GM23248 (cell line): ENCODE measurements around the gene NTMT1. TPM values are rescaled to one million over a fixed set of nuclear protein-coding genes. Genes with fewer than 3 reads are reported as not detected.
"Not testable (repeated sequence)": the region's sequence is repeated elsewhere in the genome, so short reads cannot be mapped to it uniquely, and the experiment has no call there.

ENCODE experiments used
- DNase-seq: peaks from one replicate; pipeline ENCODE4 v3.0.0-alpha.2; 2015
- H2AFZ ChIP-seq: fragments of 200-600 bp; sonication (generic); 2 replicates; pipeline ENCODE4 v1.6.1; 2016; ENCODE audit warnings: antibody characterized with exemption
- H3F3A ChIP-seq: fragments of 200-600 bp; sonication (generic); 2 replicates; pipeline ENCODE4 v1.6.1; 2016; ENCODE audit warnings: mild to moderate bottlenecking, antibody characterized with exemption, mixed run types; ENCODE audit not compliant: insufficient read depth
- H3K27ac ChIP-seq: fragments of 200-600 bp; sonication (generic); 2 replicates; pipeline ENCODE4 v1.5.1; 2016; ENCODE audit warnings: mild to moderate bottlenecking
- H3K27me3 ChIP-seq: fragments of 200-600 bp; sonication (generic); replicated peaks from 2 replicates; pipeline ENCODE4 v1.6.1; 2016; ENCODE audit warnings: mild to moderate bottlenecking; ENCODE audit not compliant: insufficient read depth
- H3K36me3 ChIP-seq: fragments of 200-600 bp; sonication (generic); 2 replicates; pipeline ENCODE4 v1.6.1; 2016; ENCODE audit warnings: low read depth, mild to moderate bottlenecking
- H3K4me1 ChIP-seq: fragments of 200-600 bp; sonication (generic); 2 replicates; pipeline ENCODE4 v1.6.1; 2016; ENCODE audit warnings: mild to moderate bottlenecking; ENCODE audit not compliant: insufficient read depth
- H3K4me2 ChIP-seq: fragments of 200-600 bp; sonication (generic); one replicate; pipeline ENCODE4 v1.6.1; 2016; ENCODE audit warnings: mild to moderate bottlenecking; ENCODE audit not compliant: unreplicated experiment
- H3K4me3 ChIP-seq: fragments of 200-600 bp; sonication (generic); 2 replicates; pipeline ENCODE4 v1.5.1; 2016; ENCODE audit warnings: mild to moderate bottlenecking
- H3K79me2 ChIP-seq: fragments of 200-600 bp; sonication (generic); 2 replicates; pipeline ENCODE4 v1.6.1; 2016; ENCODE audit warnings: mild to moderate bottlenecking; ENCODE audit not compliant: insufficient read depth
- H3K9ac ChIP-seq: fragments of 200-600 bp; sonication (generic); 2 replicates; pipeline ENCODE4 v1.6.1; 2016; ENCODE audit warnings: mild to moderate bottlenecking
- H3K9me2 ChIP-seq: fragments of 200-600 bp; sonication (generic); 2 replicates; pipeline ENCODE4 v1.6.1; 2016; ENCODE audit warnings: mixed run types, mild to moderate bottlenecking, moderate library complexity; ENCODE audit not compliant: insufficient read depth
- H3K9me3 ChIP-seq: fragments of 200-600 bp; sonication (generic); one replicate; pipeline ENCODE4 v1.6.1; 2017; ENCODE audit warnings: low read depth
- H4K20me1 ChIP-seq: fragments of 200-600 bp; sonication (generic); 2 replicates; pipeline ENCODE4 v1.6.0; 2016; ENCODE audit not compliant: insufficient read depth
- EZH2 ChIP-seq: fragments of 200-600 bp; sonication (generic); IDR thresholded peaks from 2 replicates; pipeline ENCODE4 v1.6.1; 2018; ENCODE audit warnings: antibody characterized with exemption, mild to moderate bottlenecking; ENCODE audit not compliant: insufficient read depth, poor library complexity, severe bottlenecking
- EZH2phosphoT487 ChIP-seq: fragments of 200-600 bp; sonication (generic); IDR thresholded peaks from 2 replicates; pipeline ENCODE4 v1.6.1; 2018; ENCODE audit warnings: antibody characterized with exemption, moderate library complexity, mild to moderate bottlenecking, low read depth; ENCODE audit not compliant: insufficient read depth
- WGBS, 2 experiments: methylation state at CpG; one replicate each; pipeline ENCODE4 v1.1.6; 2015 to 2017; ENCODE audit warnings: low lambda C conversion rate in 2 of 2, low coverage in 1 of 2; ENCODE audit errors: missing lambda C conversion rate in 2 of 2; 5-methylcytosine and 5-hydroxymethylcytosine counted together
- in situ Hi-C: fragments of 300-500 bp; cut with MboI; formaldehyde crosslinking; loops from 2 replicates; pipeline ENCODE4 v1.15.0; 2020
- polyA plus RNA-seq: library from polyadenylated mRNA; unstranded; fragments of >200 nt; fragmentation: Nextera tagmentation; extraction: Ambion mirVana; gene quantifications from 2 replicates; pipeline ENCODE4 v1.2.1, GENCODE V29; 2016
- total RNA-seq: library from RNA; depleted of rRNA; stranded (reverse); fragments of >200 nt; shearing (Covaris generic); gene quantifications from 2 replicates; pipeline ENCODE4 v1.2.3, GENCODE V29; 2014

NTMT1 gene
- total and polyA plus RNA-seq, 2 experiments from 2014 or later: 44.5 to 115 TPM

DNA sequence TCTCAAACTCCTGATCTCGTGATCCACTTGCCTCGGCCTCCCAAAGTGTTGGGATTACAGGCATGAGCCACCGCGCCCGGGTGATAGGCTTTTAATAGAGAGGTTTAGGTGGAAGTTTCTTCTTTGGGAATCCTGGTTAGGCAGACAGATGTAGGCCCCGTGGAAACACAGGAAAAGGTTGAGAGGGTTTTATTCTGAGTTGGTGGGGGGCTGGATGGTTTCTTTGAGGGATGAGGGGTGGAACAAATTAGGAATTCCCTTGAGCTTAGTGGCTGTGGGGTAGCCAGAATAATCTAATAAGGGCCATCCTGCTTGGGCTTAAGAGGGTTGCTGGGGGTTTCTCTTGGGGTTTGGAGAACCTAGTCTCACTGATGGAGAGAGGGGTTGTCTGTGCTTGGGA, 35.5 kb upstream of the NTMT1 start:
- 82 to 89% methylated on average over 6 of the region's 6 CpGs for WGBS, 2 experiments
- Histone ChIP-seq H4K20me1 (no peaks in the 10 kb centered on the region), H3K79me2 (no peaks in the 10 kb centered on the region), H3K27ac (no peak overlapping the region), H3K27me3 (no peaks in the 10 kb centered on the region), H3K9me2 (no peaks in the 10 kb centered on the region), H3F3A (peaks cover 4% of the 10 kb centered on the region; the same call in 1 of the 2 replicates), H3K36me3 (no peaks in the 10 kb centered on the region), H3K4me1 (peaks cover 6% of the 10 kb centered on the region), H3K4me2 (no peak overlapping the region), H3K4me3 (no peak overlapping the region), H3K9ac (no peak overlapping the region), H3K9me3 (no peaks in the 10 kb centered on the region), H2AFZ (no peak overlapping the region)
- in situ Hi-C loops: no loop called here
- no peak for DNase-seq
- TF ChIP-seq EZH2phosphoT487 (no peak), EZH2 (no peak)

DNA sequence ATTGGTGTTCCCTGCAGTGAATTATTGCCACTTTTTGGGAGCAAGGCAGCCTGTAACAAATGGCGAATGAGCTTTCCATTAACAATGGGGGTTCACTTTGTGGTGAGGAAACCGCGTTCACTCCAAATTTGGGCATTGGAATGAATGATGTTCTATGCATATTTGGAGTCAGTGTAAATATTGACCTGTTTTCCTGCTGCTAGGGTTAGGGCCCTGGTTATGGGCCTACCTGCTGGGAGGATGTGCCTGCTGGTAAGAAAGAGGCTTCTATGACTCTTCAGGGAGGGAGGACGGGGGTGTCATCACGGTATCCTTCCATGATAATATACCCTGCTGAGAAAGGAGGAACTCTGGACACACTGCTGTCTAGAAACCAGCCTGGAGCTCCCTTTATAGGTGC, 34.0 kb upstream of the NTMT1 start:
- H3K27me3 ChIP-seq: no peaks in the 10 kb centered on the region
- H3K27ac ChIP-seq: no peak overlapping the region
- no peaks in the 10 kb centered on the region for H3K79me2 ChIP-seq
- DNase-seq: no peak
- peaks cover 19% of the 10 kb centered on the region for H3K4me1 ChIP-seq
- TF ChIP-seq EZH2phosphoT487: no peak
- TF ChIP-seq EZH2: no peak
- H3F3A ChIP-seq: peaks cover 14% of the 10 kb centered on the region; the same call in 1 of the 2 replicates
- no peak overlapping the region for H3K4me3 ChIP-seq
- no peaks in the 10 kb centered on the region for H3K9me2 ChIP-seq
- H3K9me3 ChIP-seq: no peaks in the 10 kb centered on the region
- no peaks in the 10 kb centered on the region for H4K20me1 ChIP-seq
- in situ Hi-C loops: no loop called here
- H2AFZ ChIP-seq: no peak overlapping the region
- no peak overlapping the region for H3K9ac ChIP-seq
- no peaks in the 10 kb centered on the region for H3K36me3 ChIP-seq
- WGBS, 2 experiments: 89 to 92% methylated on average over 5 of the region's 5 CpGs
- no peak overlapping the region for H3K4me2 ChIP-seq

DNA sequence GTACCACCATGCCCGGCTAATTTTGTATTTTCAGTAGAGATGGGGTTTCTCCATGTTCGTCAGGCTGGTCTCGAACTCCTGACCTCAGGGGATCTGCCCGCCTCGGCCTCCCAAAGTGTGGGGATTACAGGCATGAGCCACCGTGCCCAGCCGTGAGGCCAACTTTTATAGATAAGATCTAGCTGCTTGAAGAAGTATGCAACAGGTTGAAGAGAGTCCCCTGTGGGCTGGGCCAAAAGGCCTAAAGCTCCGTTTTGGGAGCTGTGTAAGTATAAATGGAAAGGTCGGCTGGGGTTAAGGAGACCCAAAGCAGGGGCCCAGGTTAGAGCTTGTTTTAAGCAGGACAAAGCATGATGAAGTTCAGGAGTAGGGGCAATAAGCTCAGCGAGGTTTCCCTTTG, 33.2 kb upstream of the NTMT1 start:
- H3K4me3 ChIP-seq, in situ Hi-C loops, H3K9me3 ChIP-seq, H2AFZ ChIP-seq, H3K36me3 ChIP-seq, H3K79me2 ChIP-seq, H4K20me1 ChIP-seq, H3K27ac ChIP-seq, H3K9ac ChIP-seq, H3K4me2 ChIP-seq, H3K9me2 ChIP-seq, H3K27me3 ChIP-seq, DNase-seq: not testable (repeated sequence)
- 91 to 95% methylated on average over 9 to 10 of the region's 10 CpGs for WGBS, 2 experiments
- Histone ChIP-seq H3K4me1 (peaks cover 22% of the 10 kb centered on the region), H3F3A (peaks cover 14% of the 10 kb centered on the region; the same call in 1 of the 2 replicates)

DNA sequence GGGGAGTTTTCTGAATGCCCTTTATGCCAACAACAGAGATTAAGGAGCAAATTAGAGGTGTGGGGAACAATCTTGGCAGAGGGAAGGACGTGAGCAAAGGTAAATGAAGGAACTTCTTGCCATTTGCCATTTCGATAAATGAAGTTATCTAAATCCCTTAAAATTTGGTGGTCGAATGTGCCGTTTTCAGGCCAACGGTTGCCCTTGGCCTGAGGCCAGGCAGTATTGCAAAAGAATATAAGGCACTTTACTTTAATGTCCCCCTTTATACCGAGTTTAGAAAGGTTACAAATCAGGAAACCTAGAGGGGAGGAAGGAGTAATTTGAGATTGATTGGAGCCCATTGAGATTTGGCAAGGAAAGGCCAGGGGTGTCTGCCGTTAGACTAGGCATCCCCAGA, 31.3 kb upstream of the NTMT1 start:
- peaks cover 14% of the 10 kb centered on the region for H3F3A ChIP-seq
- H3K9ac ChIP-seq: no peak overlapping the region
- peaks cover 28% of the 10 kb centered on the region for H3K4me1 ChIP-seq
- no peaks in the 10 kb centered on the region for H3K36me3 ChIP-seq
- peak overlapping the region; percentile 58; the same call in 1 of the 2 replicates for H3K27ac ChIP-seq
- no peaks in the 10 kb centered on the region for H3K9me2 ChIP-seq
- no peaks in the 10 kb centered on the region for H3K79me2 ChIP-seq
- no peak for TF ChIP-seq EZH2
- no peak for TF ChIP-seq EZH2phosphoT487
- H2AFZ ChIP-seq: peak overlapping the region; percentile 74
- H3K9me3 ChIP-seq: no peaks in the 10 kb centered on the region
- H3K27me3 ChIP-seq: no peaks in the 10 kb centered on the region
- in situ Hi-C loops: no loop called here
- no peaks in the 10 kb centered on the region for H4K20me1 ChIP-seq
- DNase-seq: no peak
- no peak overlapping the region for H3K4me2 ChIP-seq
- WGBS, 2 experiments: 29 to 30% methylated on average over 7 of the region's 7 CpGs
- H3K4me3 ChIP-seq: no peak overlapping the region

DNA sequence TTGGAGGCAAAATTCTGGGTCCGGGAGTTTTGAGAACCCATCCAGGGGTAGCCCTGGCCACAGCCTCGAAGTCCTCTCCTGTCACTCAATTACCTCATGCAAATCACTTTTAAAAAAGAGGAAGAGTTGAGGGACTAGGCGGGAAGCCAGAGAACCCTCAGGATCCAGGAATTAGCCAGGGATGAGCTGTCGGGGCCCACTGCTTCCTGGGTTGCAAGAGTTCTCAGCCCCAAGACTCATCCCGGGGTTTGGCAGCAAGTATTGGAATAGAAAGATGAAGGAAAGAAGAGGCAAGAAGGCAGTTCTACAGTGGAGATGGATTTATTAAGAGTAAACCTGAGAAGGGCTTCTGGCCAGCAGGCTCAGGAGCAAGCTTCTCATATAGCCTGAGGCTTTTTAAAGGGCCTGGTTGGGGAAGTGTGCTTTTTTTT, 30.6 kb upstream of the NTMT1 start:
- in situ Hi-C loops: no loop called here
- Histone ChIP-seq H3K9me3 (no peaks in the 10 kb centered on the region), H3K9ac (peak overlapping the region; percentile 43), H3K36me3 (no peaks in the 10 kb centered on the region), H3K4me2 (peak overlapping the region; percentile 43), H3K79me2 (no peaks in the 10 kb centered on the region), H4K20me1 (no peaks in the 10 kb centered on the region), H3K9me2 (no peaks in the 10 kb centered on the region), H3K4me3 (peak overlapping the region; percentile 23; the same call in 1 of the 2 replicates), H3K27me3 (no peaks in the 10 kb centered on the region), H3K4me1 (peaks cover 28% of the 10 kb centered on the region), H3K27ac (peak overlapping the region; percentile 58), H3F3A (peaks cover 14% of the 10 kb centered on the region), H2AFZ (peak overlapping the region; percentile 74)
- DNase-seq: peak; percentile 86
- TF ChIP-seq EZH2: no peak
- TF ChIP-seq EZH2phosphoT487: no peak
- WGBS, 2 experiments: 24% methylated on average over 5 of the region's 5 CpGs
